Prostate gland (tissue), 2 donors: ENCODE results near the gene SEPTIN8. TPM values are rescaled to one million over a fixed set of nuclear protein-coding genes. Genes with fewer than 3 reads are reported as not detected.

Experiments used
- DNase-seq: peaks from one replicate; pipeline ENCODE4 v3.0.0-alpha.2; 2019; ENCODE audit warnings: low spot score
- H3K27ac ChIP-seq, 2 donors: fragments of 200-600 bp; sonication (generic); 2 replicates each; pipeline ENCODE4 v1.5.1; 2017 to 2019
- H3K27me3 ChIP-seq: fragments of 200-600 bp; sonication (generic); replicated peaks from 2 replicates; pipeline ENCODE4 v1.5.1; 2019; ENCODE audit not compliant: insufficient read depth
- H3K36me3 ChIP-seq, 2 donors: fragments of 200-600 bp; sonication (generic); 1 replicate in 1 of 2; 2 replicates in 1 of 2; pipeline versions ENCODE4 v1.5.1 to v1.8.1; 2017 to 2019
- H3K4me1 ChIP-seq: fragments of 200-600 bp; sonication (generic); replicated peaks from 2 replicates; pipeline ENCODE4 v1.5.1; 2019
- H3K4me3 ChIP-seq, 2 donors: fragments of 200-600 bp; sonication (generic); 2 replicates each; pipeline ENCODE4 v1.5.1; 2017 to 2019
- H3K9me3 ChIP-seq: fragments of 200-600 bp; sonication (generic); 2 replicates; pipeline ENCODE4 v1.5.1; 2017
- CTCF ChIP-seq, 4 experiments: fragments of 200-600 bp in 2 of 4; fragments of 450-650 bp in 2 of 4; sonication (generic) in 2 of 4; IDR thresholded peaks; 1 replicate in 3 of 4; 2 replicates in 1 of 4; pipeline ENCODE4 v1.5.1; 2016 to 2019; ENCODE audit warnings: antibody characterized with exemption in 4 of 4, mild to moderate bottlenecking in 2 of 4, moderate library complexity in 2 of 4
- POLR2A ChIP-seq: fragments of 450-650 bp; IDR thresholded peaks from one replicate; pipeline ENCODE4 v1.6.1; 2016; ENCODE audit warnings: antibody characterized with exemption, mild to moderate bottlenecking
- POLR2AphosphoS5 ChIP-seq: sonication (generic); formaldehyde crosslinking; IDR thresholded peaks from one replicate; pipeline ENCODE4 v1.6.1; 2017; ENCODE audit warnings: antibody characterized with exemption
- whole genome bisulfite sequencing: methylation state at CpG from one replicate; pipeline ENCODE4 v1.1.5; 2018; 5-methylcytosine and 5-hydroxymethylcytosine counted together
- intact Hi-C: fragments of 100-400 bp; cut with DNase I; formaldehyde crosslinking; loops from one replicate; pipeline ENCODE4 v1.14.2; 2022
- total RNA-seq, 2 donors: library from RNA; depleted of rRNA; stranded (reverse); fragments of >200 nt; gene quantifications; one replicate each; pipeline ENCODE4 v1.1.0, GENCODE V29; 2016

The SEPTIN8 gene
- total RNA-seq, 2 donors from 2014 or later: 27.7 to 38.5 TPM

DNA sequence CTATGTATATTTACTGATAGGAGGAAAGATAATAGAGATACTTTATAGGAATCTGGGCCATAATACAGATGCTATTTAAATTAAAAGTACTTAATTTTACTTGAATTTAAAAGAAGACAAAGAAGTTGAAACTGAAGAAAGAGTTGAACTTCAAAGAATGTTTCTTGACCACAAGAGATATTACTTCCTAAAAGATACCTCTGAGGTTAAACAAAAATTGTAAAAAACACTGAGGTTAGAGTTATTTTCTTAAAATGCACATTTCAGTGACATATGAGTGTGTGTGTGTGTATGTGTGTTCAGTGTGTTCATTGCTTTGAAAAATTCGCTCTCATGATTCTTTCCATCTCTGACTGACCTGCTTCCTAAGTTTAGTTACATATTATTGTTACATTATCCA is 3.5 kb upstream of the SEPTIN8 start:
- no peaks in the 10 kb centered on the region for H3K4me1 ChIP-seq
- TF ChIP-seq POLR2AphosphoS5 (no peak), POLR2A (no peak), CTCF (IDR thresholded peaks at IDR 0.05) (no peak)
- no peak overlapping the region for H3K27ac ChIP-seq
- H3K9me3 ChIP-seq: no peaks in the 10 kb centered on the region
- no peaks in the 10 kb centered on the region for H3K36me3 ChIP-seq
- intact Hi-C loops: no loop called here
- no peak overlapping the region for H3K4me3 ChIP-seq
- 89% methylated on average over 1 of the region's 1 CpG for WGBS
- H3K27me3 ChIP-seq: no peaks in the 10 kb centered on the region
- DNase-seq: no peak

DNA sequence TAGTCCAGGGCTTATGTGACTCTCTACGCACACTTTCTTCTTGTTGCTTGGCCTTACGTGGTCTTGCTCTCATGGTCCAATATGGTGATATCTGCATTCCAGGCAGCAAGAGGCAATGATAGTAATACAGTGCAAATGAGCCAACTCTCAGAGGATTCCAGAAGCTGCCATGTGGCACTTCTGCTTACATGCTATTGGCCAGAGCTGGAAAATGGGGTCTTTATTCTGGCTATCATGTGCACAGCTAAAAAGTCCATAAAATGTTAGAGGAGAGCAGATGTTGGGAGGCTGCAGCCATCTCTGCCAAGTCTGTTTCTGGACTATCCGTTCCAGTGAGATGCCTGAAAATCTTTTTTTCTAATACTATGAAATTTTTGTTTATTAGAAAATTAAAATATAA is 2.9 kb upstream of the SEPTIN8 start:
- no peaks in the 10 kb centered on the region for H3K27me3 ChIP-seq
- no peaks in the 10 kb centered on the region for H3K9me3 ChIP-seq
- DNase-seq: no peak
- H3K27ac ChIP-seq: no peak overlapping the region
- 88% methylated on average over 3 of the region's 3 CpGs for WGBS
- intact Hi-C loops: no loop called here
- no peaks in the 10 kb centered on the region for H3K4me1 ChIP-seq
- no peak overlapping the region for H3K4me3 ChIP-seq
- no peak for TF ChIP-seq CTCF (IDR thresholded peaks at IDR 0.05)
- TF ChIP-seq POLR2A: no peak
- TF ChIP-seq POLR2AphosphoS5: no peak
- no peaks in the 10 kb centered on the region for H3K36me3 ChIP-seq

DNA sequence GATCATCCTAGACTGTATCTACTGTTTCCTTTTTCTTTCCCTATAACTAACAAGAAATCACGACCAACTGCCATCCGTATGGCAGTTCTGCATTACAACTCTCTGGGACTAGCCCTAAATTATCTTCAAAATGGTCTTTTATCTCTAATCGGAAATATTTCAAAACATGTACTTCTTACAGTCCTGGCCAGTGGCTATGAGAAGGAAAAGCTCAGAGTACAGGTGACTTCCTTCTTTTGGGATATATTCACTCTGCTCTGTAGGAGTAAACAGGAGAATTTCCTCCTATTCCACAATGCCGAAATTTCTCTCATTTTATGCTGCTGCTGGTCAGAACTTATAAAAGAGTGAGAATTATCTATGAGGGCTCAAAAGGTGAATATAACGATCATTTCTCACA is 1.8 kb upstream of the SEPTIN8 start:
- DNase-seq: no peak
- Histone ChIP-seq H3K27ac (no peak overlapping the region), H3K36me3 (no peaks in the 10 kb centered on the region), H3K4me3 (no peak overlapping the region), H3K4me1 (no peaks in the 10 kb centered on the region), H3K9me3 (no peaks in the 10 kb centered on the region), H3K27me3 (no peaks in the 10 kb centered on the region)
- WGBS: 83% methylated on average over 5 of the region's 5 CpGs
- intact Hi-C loops: no loop called here
- TF ChIP-seq CTCF (IDR thresholded peaks at IDR 0.05): no peak
- TF ChIP-seq POLR2A: no peak
- no peak for TF ChIP-seq POLR2AphosphoS5

- intact Hi-C loops: no loop called here
- TF ChIP-seq POLR2AphosphoS5 (no peak), CTCF (IDR thresholded peaks at IDR 0.05) (no peak), POLR2A (no peak)
- Histone ChIP-seq H3K4me1 (no peaks in the 10 kb centered on the region), H3K36me3 (no peaks in the 10 kb centered on the region), H3K27me3 (no peaks in the 10 kb centered on the region), H3K9me3 (no peaks in the 10 kb centered on the region), H3K4me3 (peak overlapping the region; percentile 71 to 85), H3K27ac (no peak overlapping the region)
- WGBS: 45% methylated on average over 4 of the region's 4 CpGs
- DNase-seq: no peak
Measured at GRCh38 chr5:132778129-132778528, 1.1 kb upstream of the SEPTIN8 start.

DNA sequence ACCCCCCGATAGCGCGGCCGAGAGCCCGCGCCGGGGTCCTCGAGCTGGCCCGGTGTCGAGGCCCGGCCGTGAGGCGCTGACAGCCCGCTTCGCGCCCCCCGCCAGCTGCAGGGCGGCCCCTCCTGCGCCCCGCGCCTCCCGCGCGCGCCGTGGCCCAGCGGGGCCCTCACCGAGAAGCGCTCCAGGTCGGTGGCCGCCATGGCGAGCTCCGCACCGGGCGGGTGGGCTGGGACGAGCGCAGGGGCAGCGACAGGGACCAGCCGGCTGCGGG is 166 bp downstream of the SEPTIN8 start:
- no peak for TF ChIP-seq POLR2A
- no peak for TF ChIP-seq POLR2AphosphoS5
- no peak for TF ChIP-seq CTCF (IDR thresholded peaks at IDR 0.05)
- Histone ChIP-seq H3K4me1 (no peaks in the 10 kb centered on the region), H3K27me3 (no peaks in the 10 kb centered on the region), H3K9me3 (no peaks in the 10 kb centered on the region), H3K4me3 (peak overlapping the region; percentile 71 to 85), H3K27ac (peak overlapping the region; percentile 70 to 71), H3K36me3 (no peaks in the 10 kb centered on the region)
- WGBS: 1% methylated on average over 40 of the region's 40 CpGs
- intact Hi-C loops: no loop called here
- DNase-seq: no peak
